H9 (cell line): Measurements from ENCODE around the gene FAM83C. TPM values are rescaled to one million over a fixed set of nuclear protein-coding genes. Genes with fewer than 3 reads are reported as not detected.

Experiments
- DNase-seq: peaks from one replicate; pipeline ENCODE4 v3.0.0-alpha.2; 2017
- H2AFZ ChIP-seq: one replicate; pipeline ENCODE4 v1.6.1; 2013; ENCODE audit warnings: mild to moderate bottlenecking, low read length, control low read depth, moderate library complexity
- H2AK5ac ChIP-seq: 2 replicates; pipeline ENCODE4 v1.6.1; 2013; ENCODE audit warnings: low read length, control low read depth, mixed read lengths; ENCODE audit not compliant: insufficient read length
- H2BK120ac ChIP-seq: one replicate; pipeline ENCODE4 v1.6.1; 2013; ENCODE audit warnings: low read depth, mild to moderate bottlenecking, low read length, control low read depth, inconsistent platforms; ENCODE audit not compliant: poor library complexity, severe bottlenecking
- H2BK12ac ChIP-seq: 2 replicates; pipeline ENCODE4 v1.6.1; 2013; ENCODE audit warnings: low read length, control low read depth, mixed read lengths, low read depth; ENCODE audit not compliant: insufficient read length
- H2BK15ac ChIP-seq: 2 replicates; pipeline ENCODE4 v1.6.1; 2013; ENCODE audit warnings: low read depth, low read length, control low read depth
- H2BK20ac ChIP-seq: one replicate; pipeline ENCODE4 v1.6.1; 2013; ENCODE audit warnings: low read depth, mild to moderate bottlenecking, low read length, control low read depth, inconsistent platforms; ENCODE audit not compliant: poor library complexity, severe bottlenecking
- H2BK5ac ChIP-seq: 2 replicates; pipeline ENCODE4 v1.6.1; 2013; ENCODE audit warnings: low read length, control low read depth, mixed read lengths; ENCODE audit not compliant: insufficient read length
- H3K14ac ChIP-seq: 2 replicates; pipeline ENCODE4 v1.6.1; 2013; ENCODE audit warnings: low read length, control low read depth; ENCODE audit not compliant: insufficient read depth
- H3K18ac ChIP-seq: 2 replicates; pipeline ENCODE4 v1.6.1; 2013; ENCODE audit warnings: low read depth, mild to moderate bottlenecking, mixed read lengths, low read length, control low read depth; ENCODE audit not compliant: insufficient read length
- H3K23ac ChIP-seq: 2 replicates; pipeline ENCODE4 v1.6.1; 2013; ENCODE audit warnings: low read length, control low read depth, mixed read lengths, low read depth; ENCODE audit not compliant: insufficient read length
- H3K23me2 ChIP-seq: 2 replicates; pipeline ENCODE4 v1.6.1; 2013; ENCODE audit warnings: low read depth, mild to moderate bottlenecking, mixed read lengths, low read length, control low read depth; ENCODE audit not compliant: insufficient read length, poor library complexity, severe bottlenecking
- H3K27ac ChIP-seq: 2 replicates; pipeline ENCODE4 v1.5.1; 2013; ENCODE audit warnings: low read length, control low read depth, mixed read lengths, low read depth; ENCODE audit not compliant: insufficient read length
- H3K27me3 ChIP-seq: 2 replicates; pipeline ENCODE4 v1.6.1; 2013; ENCODE audit warnings: low read length, control low read depth, inconsistent platforms; ENCODE audit not compliant: insufficient read depth
- H3K4ac ChIP-seq: 2 replicates; pipeline ENCODE4 v1.6.1; 2013; ENCODE audit warnings: low read depth, mild to moderate bottlenecking, control low read depth, inconsistent platforms, low read length, moderate library complexity
- H3K4me1 ChIP-seq: 2 replicates; pipeline ENCODE4 v1.6.1; 2013; ENCODE audit warnings: low read length, control low read depth, inconsistent platforms; ENCODE audit not compliant: insufficient read depth
- H3K4me2 ChIP-seq: 2 replicates; pipeline ENCODE4 v1.6.1; 2013; ENCODE audit warnings: low read length, control low read depth, mixed read lengths; ENCODE audit not compliant: insufficient read length, insufficient read depth
- H3K56ac ChIP-seq: 2 replicates; pipeline ENCODE4 v1.6.1; 2013; ENCODE audit warnings: low read depth, mild to moderate bottlenecking, mixed read lengths, low read length, control low read depth; ENCODE audit not compliant: insufficient read length
- H3K79me1 ChIP-seq: 2 replicates; pipeline ENCODE4 v1.6.1; 2013; ENCODE audit warnings: low read depth, mild to moderate bottlenecking, moderate library complexity, low read length, control low read depth, inconsistent platforms; ENCODE audit not compliant: insufficient read depth, poor library complexity, severe bottlenecking
- H3K79me2 ChIP-seq: 2 replicates; pipeline ENCODE4 v1.6.1; 2013; ENCODE audit warnings: low read length, control low read depth, inconsistent platforms; ENCODE audit not compliant: insufficient read depth
- H3K9ac ChIP-seq: 2 replicates; pipeline ENCODE4 v1.6.1; 2013; ENCODE audit warnings: low read length, control low read depth, mixed read lengths; ENCODE audit not compliant: insufficient read length; ENCODE audit errors: extremely low read depth
- H3K9me3 ChIP-seq: one replicate; pipeline ENCODE4 v1.6.1; 2013; ENCODE audit warnings: low read depth, low read length, inconsistent platforms; ENCODE audit not compliant: control insufficient read depth
- H3T11ph ChIP-seq: one replicate; pipeline ENCODE4 v1.6.1; 2013; ENCODE audit warnings: mild to moderate bottlenecking, low read length, control low read depth, inconsistent platforms
- H4K20me1 ChIP-seq: one replicate; pipeline ENCODE4 v1.6.1; 2013; ENCODE audit not compliant: control insufficient read depth, insufficient read length, insufficient read depth
- H4K5ac ChIP-seq: 2 replicates; pipeline ENCODE4 v1.6.1; 2013; ENCODE audit warnings: low read depth, mild to moderate bottlenecking, mixed read lengths, low read length, control low read depth; ENCODE audit not compliant: insufficient read length
- H4K8ac ChIP-seq: replicated peaks from 2 replicates; pipeline ENCODE4 v1.6.1; 2013; ENCODE audit warnings: low read length, control low read depth, mixed read lengths, low read depth; ENCODE audit not compliant: insufficient read length
- H4K91ac ChIP-seq: 2 replicates; pipeline ENCODE4 v1.6.1; 2013; ENCODE audit warnings: low read depth, mild to moderate bottlenecking, moderate library complexity, mixed read lengths, low read length, control low read depth; ENCODE audit not compliant: insufficient read length
- H3K27ac Mint-ChIP-seq, 3 experiments: 2 replicates in 2 of 3; 3 replicates in 1 of 3; pipeline ENCODE4 v1.8.0; 2020 to 2021; ENCODE audit warnings: mixed read lengths in 3 of 3, mild to moderate bottlenecking in 1 of 3, moderate library complexity in 1 of 3
- H3K27me3 Mint-ChIP-seq: 2 replicates; pipeline ENCODE4 v1.8.0; 2021; ENCODE audit warnings: low read depth, mild to moderate bottlenecking, moderate library complexity, mixed read lengths
- H3K36me3 Mint-ChIP-seq, 3 experiments: 2 replicates in 2 of 3; 3 replicates in 1 of 3; pipeline ENCODE4 v1.8.0; 2020 to 2021; ENCODE audit warnings: low read depth in 3 of 3, mixed read lengths in 3 of 3; ENCODE audit not compliant: insufficient read depth in 1 of 3
- H3K4me1 Mint-ChIP-seq, 2 experiments: 2 replicates each; pipeline ENCODE4 v1.8.0; 2020; ENCODE audit warnings: mixed read lengths in 2 of 2
- H3K4me3 Mint-ChIP-seq, 2 experiments: 2 replicates in 1 of 2; 3 replicates in 1 of 2; pipeline ENCODE4 v1.8.0; 2020 to 2021; ENCODE audit warnings: mild to moderate bottlenecking in 2 of 2, mixed read lengths in 2 of 2, moderate library complexity in 1 of 2
- H3K9me3 Mint-ChIP-seq, 2 experiments: 2 replicates in 1 of 2; 3 replicates in 1 of 2; pipeline ENCODE4 v1.8.0; 2020; ENCODE audit warnings: mild to moderate bottlenecking in 2 of 2, mixed read lengths in 2 of 2, moderate library complexity in 1 of 2
- CTCF ChIP-seq: fragments of 200-600 bp; sonication (generic); conservative IDR thresholded peaks from 3 replicates; pipeline ENCODE4 v1.8.0; 2021; ENCODE audit warnings: antibody characterized with exemption, mild to moderate bottlenecking
- WGBS: extraction: QIAGEN DNeasy Blood & Tissue Kit; methylation state at CpG from one replicate; pipeline ENCODE4 v1.1.7; 2013; ENCODE audit warnings: missing lambda C conversion rate, low lambda C conversion rate, mixed read lengths; ENCODE audit not compliant: insufficient read length; ENCODE audit errors: extremely low coverage; 5-methylcytosine and 5-hydroxymethylcytosine counted together
- total RNA-seq: library from RNA; stranded (reverse); gene quantifications from 2 replicates; pipeline ENCODE4 v1.2.1, GENCODE V29; 2021

The FAM83C gene
- total RNA-seq, 1 experiment from 2014 or later: not detected

DNA sequence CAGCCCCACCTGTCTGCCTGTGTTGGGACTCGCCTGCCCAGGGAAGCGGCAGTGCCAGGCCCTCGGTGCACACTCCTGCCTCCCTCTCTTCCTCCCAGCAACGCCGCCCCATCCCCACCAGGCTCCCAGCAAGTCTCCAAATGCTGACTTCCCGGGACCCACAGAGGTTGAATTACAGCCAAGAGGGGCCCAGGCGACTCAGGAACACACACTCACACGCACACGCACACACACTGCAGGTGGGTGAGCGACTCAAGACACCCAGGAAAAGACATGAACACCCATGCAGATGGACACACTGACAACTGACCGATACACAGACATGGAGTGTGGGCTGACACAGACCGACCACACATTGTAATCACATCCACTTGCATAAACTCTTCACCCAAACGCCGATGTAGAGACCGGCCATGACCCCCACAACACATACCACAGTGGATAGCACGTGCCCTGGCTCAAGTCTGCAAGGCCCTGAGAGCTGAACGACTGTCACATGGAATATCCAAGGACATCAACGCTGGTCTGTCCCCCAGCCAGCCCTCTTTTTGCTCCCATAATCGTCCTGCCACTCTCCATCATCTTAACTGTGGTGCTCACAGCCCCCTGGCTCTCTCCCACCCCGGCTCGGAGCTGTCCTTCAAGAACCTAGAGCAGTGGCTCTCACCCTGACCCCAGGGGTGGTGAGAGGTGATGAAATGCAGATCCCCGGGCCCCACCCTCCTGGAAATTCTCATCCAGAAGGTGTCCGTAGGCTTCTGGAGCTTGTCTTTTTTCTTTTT lies 470 bp upstream of the FAM83C start:
- H3K56ac ChIP-seq: no peak overlapping the region
- no peak overlapping the region for H2BK5ac ChIP-seq
- no peak overlapping the region for H3K18ac ChIP-seq
- H3K79me2 ChIP-seq: no peaks in the 10 kb centered on the region
- no peaks in the 10 kb centered on the region; a peak in 1 of 7 replicates for H3K36me3 Mint-ChIP-seq
- H3K9ac ChIP-seq: no peak overlapping the region
- H3K9me3 Mint-ChIP-seq: no peaks in the 10 kb centered on the region
- H2BK20ac ChIP-seq: no peak overlapping the region
- no peak overlapping the region for H2AK5ac ChIP-seq
- no peak overlapping the region for H3K4ac ChIP-seq
- no peak overlapping the region for H3K27ac Mint-ChIP-seq
- no CpG with 5 or more reads among the region's 23 CpGs for WGBS
- no peak overlapping the region for H2AFZ ChIP-seq
- H3K27me3 Mint-ChIP-seq: peaks cover 10% of the 10 kb centered on the region
- DNase-seq: no peak
- H3K79me1 ChIP-seq: no peaks in the 10 kb centered on the region
- no peaks in the 10 kb centered on the region for H3K27me3 ChIP-seq
- no peak overlapping the region for H4K5ac ChIP-seq
- no peak for TF ChIP-seq CTCF
- peaks cover 0 to 4% of the 10 kb centered on the region in 2 experiments; a peak in 1 of 4 replicates for H3K4me1 Mint-ChIP-seq
- H3K23ac ChIP-seq: no peak overlapping the region
- no peak overlapping the region for H2BK15ac ChIP-seq
- no peak overlapping the region for H3K4me2 ChIP-seq
- no peak overlapping the region for H3T11ph ChIP-seq
- H3K4me1 ChIP-seq: no peaks in the 10 kb centered on the region; the same call in 1 of the 2 replicates
- H3K9me3 ChIP-seq: no peaks in the 10 kb centered on the region
- H3K23me2 ChIP-seq: no peaks in the 10 kb centered on the region
- H3K27ac ChIP-seq: no peak overlapping the region
- H3K4me3 Mint-ChIP-seq: no peak overlapping the region
- no peaks in the 10 kb centered on the region for H4K20me1 ChIP-seq
- H2BK120ac ChIP-seq: no peak overlapping the region
- no peak overlapping the region for H3K14ac ChIP-seq
- no peak overlapping the region for H4K91ac ChIP-seq
- H2BK12ac ChIP-seq: no peak overlapping the region
- H4K8ac ChIP-seq: no peak overlapping the region
